GM12873 (cell line): ENCODE measurements around the gene PRICKLE2.

Source experiments
- CTCF ChIP-seq: IDR thresholded peaks from 2 replicates; pipeline ENCODE4 v1.5.1; 2012; ENCODE audit warnings: low read depth, mild to moderate bottlenecking, moderate library complexity, low read length, control low read depth; ENCODE audit not compliant: insufficient read depth; ENCODE audit errors: missing control alignments

PRICKLE2 gene

GRCh38 chr3:64260431-64260830 is 35.2 kb upstream of the PRICKLE2 start:
- no peak for TF ChIP-seq CTCF

- TF ChIP-seq CTCF = no peak
Observed at GRCh38 chr3:64259636-64260035, 34.4 kb upstream of the PRICKLE2 start.

- no peak for TF ChIP-seq CTCF
Observed at GRCh38 chr3:64257100-64257755, 32.0 kb upstream of the PRICKLE2 start.

GRCh38 chr3:64255741-64256340 is 30.6 kb upstream of the PRICKLE2 start:
- no peak for TF ChIP-seq CTCF

GRCh38 chr3:64254443-64254842 is 29.2 kb upstream of the PRICKLE2 start:
- no peak for TF ChIP-seq CTCF

- TF ChIP-seq CTCF = no peak
Observed at GRCh38 chr3:64253689-64254088, 28.4 kb upstream of the PRICKLE2 start.

- no peak for TF ChIP-seq CTCF
Observed at GRCh38 chr3:64251019-64251418, 25.8 kb upstream of the PRICKLE2 start.
